GM18951 (cell line): Measurements from ENCODE around the gene LMTK2.

Source experiments
- POLR2A ChIP-seq: IDR thresholded peaks from 4 replicates; pipeline ENCODE4 v1.6.1; 2011; ENCODE audit warnings: mild to moderate bottlenecking; ENCODE audit not compliant: insufficient read length, insufficient read depth; ENCODE audit errors: extremely low read depth
- in situ Hi-C: fragments of 300-500 bp; cut with MboI; formaldehyde crosslinking; loops from one replicate; pipeline ENCODE4 v1.12.0; 2022; ENCODE audit warnings: low sequenced_read_pairs, mixed read lengths, inconsistent platforms; ENCODE audit not compliant: unreplicated experiment

Gene LMTK2

DNA sequence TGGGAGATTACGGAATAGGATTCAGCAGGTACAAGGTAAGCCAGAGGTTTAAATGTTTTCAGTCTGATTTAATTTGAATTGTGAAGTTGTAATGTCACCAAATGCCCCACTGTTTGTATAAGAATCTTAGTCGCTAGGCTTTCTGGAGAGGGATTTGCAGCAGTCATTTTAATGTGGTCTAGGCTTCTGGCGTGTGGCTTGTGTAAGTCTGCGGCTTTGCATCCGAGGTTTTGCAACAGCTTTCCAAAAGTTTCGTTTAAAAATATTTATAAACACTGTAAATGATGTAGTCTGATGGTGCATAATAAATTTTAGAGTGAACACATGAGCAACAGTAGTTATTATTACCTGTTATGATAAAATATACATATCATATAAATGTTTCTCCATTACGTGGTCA lies 78.4 kb downstream of the LMTK2 start:
- no peak for TF ChIP-seq POLR2A
- in situ Hi-C loops: no loop called here

DNA sequence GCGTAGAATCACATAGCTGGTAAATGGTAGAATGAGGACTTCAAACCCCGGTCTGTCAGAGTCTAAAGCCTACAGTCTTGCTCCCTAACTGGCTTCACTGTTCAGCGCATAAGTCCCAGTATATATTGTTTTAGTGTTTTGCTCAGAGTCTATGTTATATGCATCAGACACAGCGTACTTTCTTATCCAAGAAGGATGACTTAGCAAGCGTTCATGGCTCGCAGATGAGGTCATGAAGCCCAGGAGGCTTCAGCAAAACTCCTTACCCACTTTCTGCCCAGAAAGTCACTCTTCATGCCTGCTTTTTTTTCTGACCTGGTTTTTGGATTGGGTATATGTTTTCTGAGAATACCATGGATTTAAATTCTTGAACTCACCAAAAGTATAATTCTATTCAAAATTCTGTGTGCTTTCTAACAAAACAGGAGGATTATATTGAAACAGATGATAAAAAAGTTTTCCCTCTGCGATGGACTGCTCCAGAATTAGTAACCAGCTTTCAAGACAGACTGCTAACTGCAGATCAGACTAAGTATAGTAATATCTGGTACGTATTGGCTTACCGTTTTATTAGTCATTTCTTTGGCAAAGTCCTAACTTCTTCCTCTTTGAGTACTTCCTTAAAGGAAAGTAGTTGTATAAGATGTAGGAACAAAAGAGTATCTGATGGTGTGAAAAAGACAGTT lies 79.9 kb downstream of the LMTK2 start:
- in situ Hi-C loops: no loop called here
- no peak for TF ChIP-seq POLR2A

DNA sequence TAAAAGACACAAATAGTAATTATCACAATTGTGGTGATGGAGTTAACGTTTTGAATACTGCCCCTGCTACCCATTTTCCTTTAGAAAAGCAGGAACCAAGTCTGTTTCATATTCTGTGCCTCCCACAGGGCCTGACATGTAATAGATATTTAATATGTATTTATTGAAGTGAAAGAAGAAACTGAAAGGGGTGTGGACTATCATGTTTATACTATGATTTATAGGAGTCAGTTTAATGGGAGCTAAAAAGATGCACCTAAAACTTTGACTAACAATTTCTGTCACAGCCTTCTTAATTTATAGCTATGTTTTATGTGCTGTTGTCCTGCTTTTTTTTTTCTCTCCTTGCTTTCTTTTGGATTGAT lies 80.5 kb downstream of the LMTK2 start:
- in situ Hi-C loops: no loop called here

DNA sequence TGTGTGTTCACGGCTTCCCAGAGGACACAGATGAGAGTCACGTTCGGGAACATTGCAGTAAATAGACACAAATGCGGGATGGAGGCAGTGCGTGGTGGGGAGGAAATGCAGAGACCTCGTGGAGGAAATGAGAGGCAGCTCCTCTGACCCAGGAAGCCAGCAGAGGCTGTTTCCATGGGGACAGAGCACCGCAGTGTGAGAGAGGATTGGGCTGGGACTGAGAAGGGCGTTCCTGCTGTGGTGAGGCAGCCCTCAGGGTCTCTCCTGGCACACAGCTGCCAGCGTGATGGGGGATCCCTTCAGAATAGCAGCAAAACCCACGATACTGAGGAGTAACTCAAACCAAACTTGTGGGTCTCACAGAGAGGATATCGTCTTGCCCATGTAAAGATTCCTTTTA lies 82.9 kb downstream of the LMTK2 start:
- in situ Hi-C loops: no loop called here
- TF ChIP-seq POLR2A: no peak

More for the DNA sequence above, 80.5 kb downstream of the LMTK2 start:
- TF ChIP-seq POLR2A: no peak

DNA sequence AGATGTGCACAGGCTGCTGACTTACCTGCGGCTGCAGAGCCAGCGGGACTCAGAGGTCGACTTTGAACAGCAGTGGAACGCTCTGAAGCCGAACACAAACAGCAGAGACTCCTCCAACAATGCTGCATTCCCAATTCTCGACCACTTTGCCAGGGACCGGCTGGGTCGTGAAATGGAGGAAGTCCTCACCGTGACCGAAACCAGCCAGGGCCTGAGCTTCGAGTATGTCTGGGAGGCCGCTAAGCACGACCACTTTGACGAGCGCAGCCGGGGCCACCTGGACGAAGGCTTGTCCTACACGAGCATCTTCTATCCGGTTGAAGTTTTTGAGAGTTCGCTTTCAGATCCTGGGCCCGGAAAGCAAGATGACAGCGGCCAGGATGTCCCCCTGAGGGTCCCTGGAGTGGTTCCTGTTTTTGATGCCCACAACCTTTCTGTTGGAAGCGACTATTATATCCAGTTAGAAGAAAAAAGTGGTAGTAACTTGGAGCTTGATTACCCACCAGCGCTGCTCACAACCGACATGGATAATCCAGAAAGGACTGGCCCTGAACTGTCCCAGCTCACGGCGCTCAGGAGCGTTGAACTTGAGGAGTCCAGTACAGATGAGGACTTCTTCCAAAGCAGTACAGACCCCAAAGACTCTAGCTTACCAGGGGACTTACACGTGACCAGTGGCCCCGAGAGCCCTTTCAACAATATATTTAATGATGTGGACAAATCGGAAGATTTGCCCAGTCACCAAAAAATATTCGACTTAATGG lies 85.2 kb downstream of the LMTK2 start:
- TF ChIP-seq POLR2A: no peak
- in situ Hi-C loops: no loop called here

DNA sequence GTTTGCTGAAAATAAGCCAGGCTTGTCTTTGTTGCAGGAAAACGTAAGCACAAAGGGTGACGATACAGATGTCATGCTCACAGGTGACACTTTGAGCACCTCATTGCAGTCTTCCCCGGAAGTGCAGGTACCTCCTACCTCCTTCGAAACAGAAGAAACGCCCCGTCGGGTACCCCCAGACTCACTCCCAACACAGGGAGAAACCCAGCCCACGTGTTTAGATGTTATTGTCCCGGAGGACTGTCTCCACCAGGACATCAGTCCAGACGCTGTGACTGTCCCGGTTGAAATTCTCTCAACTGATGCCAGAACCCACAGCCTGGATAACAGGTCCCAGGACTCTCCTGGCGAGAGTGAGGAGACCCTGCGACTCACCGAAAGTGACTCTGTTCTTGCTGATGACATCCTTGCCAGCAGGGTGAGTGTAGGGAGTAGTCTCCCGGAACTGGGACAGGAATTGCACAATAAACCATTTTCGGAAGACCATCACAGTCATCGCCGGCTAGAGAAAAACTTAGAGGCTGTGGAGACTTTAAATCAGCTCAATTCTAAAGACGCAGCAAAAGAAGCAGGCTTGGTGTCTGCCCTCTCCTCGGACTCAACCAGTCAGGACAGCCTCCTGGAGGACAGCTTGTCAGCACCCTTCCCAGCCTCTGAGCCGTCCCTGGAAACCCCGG lies 86.3 kb downstream of the LMTK2 start:
- in situ Hi-C loops: no loop called here
- no peak for TF ChIP-seq POLR2A

DNA sequence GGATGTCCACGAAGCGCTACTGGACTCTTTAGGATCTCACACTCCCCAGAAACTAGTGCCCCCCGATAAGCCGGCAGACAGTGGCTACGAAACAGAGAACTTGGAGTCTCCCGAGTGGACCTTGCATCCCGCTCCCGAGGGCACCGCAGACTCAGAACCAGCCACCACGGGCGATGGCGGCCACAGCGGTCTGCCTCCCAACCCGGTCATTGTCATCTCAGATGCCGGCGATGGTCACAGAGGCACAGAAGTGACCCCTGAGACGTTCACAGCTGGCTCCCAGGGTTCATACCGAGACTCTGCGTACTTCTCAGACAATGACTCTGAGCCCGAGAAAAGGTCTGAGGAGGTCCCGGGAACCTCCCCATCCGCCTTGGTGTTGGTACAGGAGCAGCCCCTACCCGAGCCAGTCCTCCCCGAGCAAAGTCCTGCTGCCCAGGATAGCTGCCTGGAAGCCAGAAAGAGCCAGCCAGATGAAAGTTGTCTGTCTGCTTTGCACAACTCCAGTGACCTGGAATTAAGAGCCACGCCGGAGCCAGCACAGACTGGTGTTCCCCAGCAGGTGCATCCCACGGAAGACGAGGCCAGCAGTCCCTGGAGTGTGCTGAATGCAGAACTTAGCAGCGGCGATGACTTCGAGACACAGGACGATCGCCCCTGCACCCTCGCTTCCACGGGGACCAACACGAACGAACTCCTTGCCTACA lies 87.0 kb downstream of the LMTK2 start:
- in situ Hi-C loops: no loop called here
- no peak for TF ChIP-seq POLR2A

DNA sequence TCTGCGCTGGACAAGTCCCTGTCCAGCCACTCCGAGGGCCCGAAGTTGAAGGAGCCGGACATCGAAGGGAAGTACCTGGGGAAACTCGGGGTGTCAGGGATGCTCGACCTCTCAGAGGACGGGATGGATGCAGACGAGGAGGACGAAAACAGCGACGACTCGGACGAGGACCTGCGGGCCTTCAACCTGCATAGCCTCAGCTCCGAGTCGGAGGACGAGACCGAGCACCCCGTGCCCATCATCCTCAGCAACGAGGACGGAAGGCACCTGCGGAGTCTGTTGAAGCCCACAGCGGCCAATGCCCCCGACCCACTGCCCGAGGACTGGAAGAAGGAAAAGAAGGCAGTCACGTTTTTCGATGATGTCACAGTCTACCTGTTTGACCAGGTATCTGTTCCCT lies 87.5 kb downstream of the LMTK2 start:
- in situ Hi-C loops: no loop called here
- no peak for TF ChIP-seq POLR2A

DNA sequence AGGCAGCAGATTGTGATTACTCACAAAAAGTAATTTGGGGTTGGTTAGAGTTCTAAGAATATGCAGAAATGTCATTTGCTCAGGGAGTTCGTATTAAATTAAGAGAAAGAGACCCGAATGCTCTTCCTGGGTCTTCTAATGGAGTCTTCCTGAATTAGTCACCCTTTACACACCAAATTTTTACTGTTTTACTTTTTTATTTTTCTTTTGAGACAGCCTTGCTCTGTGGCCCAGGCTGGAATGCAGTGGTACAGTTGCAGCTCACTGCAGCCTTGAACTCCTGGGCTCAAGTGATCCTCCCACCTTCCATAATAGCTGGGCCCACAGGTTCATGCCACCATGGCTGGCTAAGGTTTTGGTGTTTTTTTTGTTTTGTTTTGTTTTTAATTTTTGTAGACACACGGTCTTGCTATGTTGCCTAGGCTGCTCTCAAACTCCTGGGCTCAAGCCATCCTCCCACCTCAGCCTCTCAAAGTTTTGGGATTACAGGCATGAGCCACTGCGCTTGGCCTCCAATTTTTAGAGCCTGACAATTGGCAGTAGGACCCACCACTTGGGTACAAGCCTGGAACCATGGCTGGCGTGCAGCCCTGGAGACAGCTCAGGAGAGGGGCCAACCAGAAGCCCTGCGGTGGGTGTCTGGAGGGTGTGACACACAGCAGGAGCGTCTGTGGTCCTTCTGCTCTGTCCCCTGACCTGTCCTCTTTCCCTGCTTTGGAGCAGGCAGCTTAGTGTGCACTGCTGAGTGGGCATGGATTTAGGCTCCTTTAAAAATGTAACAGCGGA lies 88.2 kb downstream of the LMTK2 start:
- no peak for TF ChIP-seq POLR2A
- in situ Hi-C loops: no loop called here

DNA sequence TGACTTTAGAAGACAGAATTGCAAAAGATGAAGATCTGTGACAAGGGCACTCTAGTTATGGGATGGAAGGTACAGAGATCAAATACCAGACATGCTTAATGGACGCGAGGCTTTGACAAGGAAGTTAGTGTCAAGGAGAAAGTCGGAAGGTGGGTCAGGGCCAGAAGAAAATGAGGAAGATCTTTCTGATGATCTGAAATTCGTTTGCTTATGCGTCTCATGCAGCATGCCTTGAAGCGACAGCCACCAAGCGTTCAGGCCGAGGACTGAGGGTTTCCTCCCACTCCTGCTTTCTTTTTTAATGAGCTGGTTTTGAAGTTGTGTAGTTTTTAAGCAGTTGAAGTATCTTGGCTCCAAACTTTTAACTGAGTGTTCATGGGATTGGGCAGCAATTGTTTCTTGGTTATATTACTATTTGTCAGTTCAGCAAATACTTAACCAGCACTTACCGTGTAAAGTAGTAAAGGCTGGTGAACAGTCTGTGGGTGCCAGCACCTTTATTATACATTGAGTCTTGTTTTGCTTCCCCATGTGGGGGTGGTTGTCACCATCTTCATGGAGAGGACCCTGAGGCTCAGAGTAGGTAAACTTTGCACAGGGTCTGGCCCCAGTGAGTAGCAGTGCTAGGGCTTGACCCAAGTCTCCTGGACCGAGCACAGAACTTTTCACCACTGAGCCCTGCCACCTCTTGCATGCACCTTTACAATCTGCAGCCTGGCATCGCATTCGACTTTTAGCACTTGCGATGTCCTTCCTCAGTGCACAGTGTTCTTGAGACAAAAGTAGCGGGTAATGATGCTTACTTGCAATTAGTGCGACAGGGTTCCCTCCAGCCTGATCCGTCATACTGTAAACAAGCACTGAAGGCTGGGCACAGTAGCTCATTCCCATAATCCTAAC lies 90.3 kb downstream of the LMTK2 start:
- TF ChIP-seq POLR2A: no peak
- in situ Hi-C loops: no loop called here

DNA sequence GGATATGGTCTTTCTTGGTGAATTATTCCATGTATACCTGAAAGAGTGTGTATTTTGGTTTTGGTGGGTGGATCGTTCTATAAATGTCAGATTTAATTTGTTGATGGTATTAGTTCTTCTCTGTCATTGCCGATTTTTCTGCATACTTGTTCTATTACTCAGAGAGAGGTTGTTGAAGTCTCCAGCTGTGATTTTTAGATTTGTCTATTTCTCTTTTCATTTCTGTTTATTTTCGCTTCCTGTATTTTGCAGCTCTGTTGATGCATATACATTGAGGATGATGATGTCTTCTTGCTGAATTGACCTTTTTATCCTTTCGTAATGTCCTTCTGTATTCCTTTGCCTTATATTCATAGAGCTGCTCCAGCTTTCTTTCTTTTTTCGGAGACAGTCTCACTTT lies 92.5 kb downstream of the LMTK2 start:
- in situ Hi-C loops: no loop called here
- no peak for TF ChIP-seq POLR2A

DNA sequence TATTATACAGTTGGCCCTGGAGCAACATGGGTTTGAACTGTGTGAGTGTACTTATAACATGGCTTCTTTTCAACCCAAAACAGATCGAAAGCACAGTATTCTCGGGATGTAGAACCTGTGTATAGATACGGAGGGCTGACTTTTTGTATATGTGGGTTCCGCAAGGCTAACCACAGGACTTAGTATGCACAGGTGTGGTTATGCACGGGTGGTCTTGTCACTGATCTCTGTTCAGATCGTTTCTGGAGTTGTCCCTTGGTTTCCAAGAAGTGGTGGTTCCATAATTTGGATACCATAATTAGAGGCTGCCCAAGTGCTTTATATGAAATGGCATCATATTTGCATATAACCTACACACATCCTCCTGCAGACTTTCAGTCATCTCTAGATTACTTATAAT lies 93.7 kb downstream of the LMTK2 start:
- no peak for TF ChIP-seq POLR2A
- in situ Hi-C loops: no loop called here
